ENCODE measurements around the gene RTN4RL1.
A peak's percentile ranks its signal among the peaks of the same experiment; 100 is the strongest.

RTN4RL1 gene

DNA sequence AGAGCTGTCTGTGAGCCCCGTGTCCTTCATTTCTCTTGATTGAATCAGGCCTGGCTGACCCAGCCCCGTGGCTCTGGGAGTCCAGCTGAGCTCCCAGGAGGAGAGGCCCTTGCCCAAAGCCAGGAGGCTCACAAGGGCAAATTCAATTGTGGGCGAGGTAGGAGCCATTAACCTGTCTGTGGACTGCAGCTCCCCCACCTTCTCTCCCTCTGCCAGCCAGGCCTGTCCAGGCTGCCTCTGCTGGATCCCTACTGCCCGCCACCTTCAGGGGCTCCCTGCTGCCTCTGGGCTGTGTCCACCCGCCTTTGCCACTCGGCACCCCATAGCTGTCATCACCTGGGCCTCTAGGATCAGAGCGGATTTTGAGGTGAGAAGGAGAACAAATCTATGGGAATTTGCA lies 61.9 kb downstream of the RTN4RL1 start:
- DNase-seq (ENCODE audit: low read depth) = no peak
- no peak overlapping the region for H3K4me3 ChIP-seq (replicated peaks; ENCODE audit: low read depth, low read length)
- TF ChIP-seq, protein P1, sequence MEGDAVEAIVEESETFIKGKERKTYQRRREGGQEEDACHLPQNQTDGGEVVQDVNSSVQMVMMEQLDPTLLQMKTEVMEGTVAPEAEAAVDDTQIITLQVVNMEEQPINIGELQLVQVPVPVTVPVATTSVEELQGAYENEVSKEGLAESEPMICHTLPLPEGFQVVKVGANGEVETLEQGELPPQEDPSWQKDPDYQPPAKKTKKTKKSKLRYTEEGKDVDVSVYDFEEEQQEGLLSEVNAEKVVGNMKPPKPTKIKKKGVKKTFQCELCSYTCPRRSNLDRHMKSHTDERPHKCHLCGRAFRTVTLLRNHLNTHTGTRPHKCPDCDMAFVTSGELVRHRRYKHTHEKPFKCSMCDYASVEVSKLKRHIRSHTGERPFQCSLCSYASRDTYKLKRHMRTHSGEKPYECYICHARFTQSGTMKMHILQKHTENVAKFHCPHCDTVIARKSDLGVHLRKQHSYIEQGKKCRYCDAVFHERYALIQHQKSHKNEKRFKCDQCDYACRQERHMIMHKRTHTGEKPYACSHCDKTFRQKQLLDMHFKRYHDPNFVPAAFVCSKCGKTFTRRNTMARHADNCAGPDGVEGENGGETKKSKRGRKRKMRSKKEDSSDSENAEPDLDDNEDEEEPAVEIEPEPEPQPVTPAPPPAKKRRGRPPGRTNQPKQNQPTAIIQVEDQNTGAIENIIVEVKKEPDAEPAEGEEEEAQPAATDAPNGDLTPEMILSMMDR (IDR thresholded peaks at IDR 0.05; ENCODE audit: low read length, missing control alignments) = no peak

DNA sequence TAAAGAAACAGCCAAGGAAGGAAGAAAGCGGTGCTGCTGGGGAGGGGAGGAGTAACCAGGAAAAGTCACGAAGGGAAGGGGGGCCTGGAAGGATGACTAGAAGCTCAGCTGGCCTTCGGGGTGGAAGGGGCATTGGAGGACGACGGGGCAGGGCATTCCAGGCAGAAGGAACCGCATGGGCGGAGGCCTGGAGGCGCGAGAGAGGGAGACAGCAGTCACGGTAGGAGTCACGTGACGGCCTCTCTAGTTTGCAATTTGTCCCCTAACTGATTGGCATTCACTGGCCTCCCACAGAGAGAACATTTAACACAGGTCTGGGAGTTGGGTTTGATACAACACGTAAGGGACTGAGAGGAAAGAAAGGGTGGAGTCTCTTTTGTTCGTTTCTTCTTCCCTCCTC lies 63.9 kb downstream of the RTN4RL1 start:
- H3K4me3 ChIP-seq (replicated peaks; ENCODE audit: low read depth, low read length) = no peak overlapping the region
- TF ChIP-seq, protein P1 (IDR thresholded peaks at IDR 0.05; ENCODE audit: low read length, missing control alignments) = no peak
- no peak for DNase-seq (ENCODE audit: low read depth)

DNA sequence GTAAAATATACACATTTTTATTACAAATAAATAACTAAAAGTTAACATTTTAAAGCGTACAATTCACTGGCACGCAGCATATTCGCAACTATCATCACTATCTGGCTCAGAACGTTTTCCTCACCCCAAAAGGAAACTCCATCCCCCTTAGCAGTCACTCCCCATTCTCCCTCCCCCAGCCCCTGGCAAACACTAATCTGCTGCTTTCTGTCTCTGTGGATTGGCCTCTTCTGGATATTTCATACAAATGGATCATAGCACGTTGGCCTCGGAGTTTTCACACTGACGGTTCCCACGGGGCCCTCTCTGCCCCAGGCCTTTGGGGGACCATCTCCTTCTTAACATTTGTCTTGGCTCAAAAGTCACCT lies 64.6 kb downstream of the RTN4RL1 start:
- no peak overlapping the region for H3K4me3 ChIP-seq (replicated peaks; ENCODE audit: low read depth, low read length)
- TF ChIP-seq, protein P1 (IDR thresholded peaks at IDR 0.05; ENCODE audit: low read length, missing control alignments) = no peak
- DNase-seq (ENCODE audit: low read depth) = no peak

DNA sequence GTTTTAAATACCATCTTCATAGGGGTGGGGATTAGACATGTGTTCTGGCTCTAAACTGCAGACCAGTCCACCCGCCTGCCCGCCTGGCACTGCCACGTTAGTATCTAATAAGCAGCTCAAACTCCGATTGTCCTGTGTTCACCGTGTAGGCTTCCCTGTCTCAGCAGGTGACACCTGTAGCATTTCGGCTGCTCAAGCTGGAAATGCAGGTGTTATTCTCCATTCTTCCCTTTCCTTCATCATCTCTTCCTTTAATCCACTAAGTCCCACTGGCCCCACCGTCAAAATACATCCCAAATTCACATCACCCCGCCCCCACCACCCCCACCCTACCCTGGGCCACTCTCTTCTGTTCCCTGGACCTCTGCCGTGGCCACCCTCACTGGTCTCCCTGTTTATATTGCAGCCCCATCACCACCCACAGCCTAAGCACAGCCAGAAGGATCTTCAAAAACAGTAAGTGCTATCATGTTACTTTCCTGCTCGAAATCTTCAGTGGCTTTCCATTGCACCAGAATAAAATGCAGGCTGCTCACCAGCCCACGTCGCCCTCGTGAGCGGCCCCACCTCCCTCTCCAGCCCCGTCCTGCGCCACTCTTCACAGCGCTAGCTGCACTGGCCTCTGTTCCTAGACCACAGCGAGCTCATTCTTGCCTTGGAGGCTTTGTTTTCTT lies 65.1 kb downstream of the RTN4RL1 start:
- H3K4me3 ChIP-seq (replicated peaks; ENCODE audit: low read depth, low read length) = no peak overlapping the region
- peak; percentile 20 for DNase-seq (ENCODE audit: low read depth)
- TF ChIP-seq, protein P1 (IDR thresholded peaks at IDR 0.05; ENCODE audit: low read length, missing control alignments) = no peak

DNA sequence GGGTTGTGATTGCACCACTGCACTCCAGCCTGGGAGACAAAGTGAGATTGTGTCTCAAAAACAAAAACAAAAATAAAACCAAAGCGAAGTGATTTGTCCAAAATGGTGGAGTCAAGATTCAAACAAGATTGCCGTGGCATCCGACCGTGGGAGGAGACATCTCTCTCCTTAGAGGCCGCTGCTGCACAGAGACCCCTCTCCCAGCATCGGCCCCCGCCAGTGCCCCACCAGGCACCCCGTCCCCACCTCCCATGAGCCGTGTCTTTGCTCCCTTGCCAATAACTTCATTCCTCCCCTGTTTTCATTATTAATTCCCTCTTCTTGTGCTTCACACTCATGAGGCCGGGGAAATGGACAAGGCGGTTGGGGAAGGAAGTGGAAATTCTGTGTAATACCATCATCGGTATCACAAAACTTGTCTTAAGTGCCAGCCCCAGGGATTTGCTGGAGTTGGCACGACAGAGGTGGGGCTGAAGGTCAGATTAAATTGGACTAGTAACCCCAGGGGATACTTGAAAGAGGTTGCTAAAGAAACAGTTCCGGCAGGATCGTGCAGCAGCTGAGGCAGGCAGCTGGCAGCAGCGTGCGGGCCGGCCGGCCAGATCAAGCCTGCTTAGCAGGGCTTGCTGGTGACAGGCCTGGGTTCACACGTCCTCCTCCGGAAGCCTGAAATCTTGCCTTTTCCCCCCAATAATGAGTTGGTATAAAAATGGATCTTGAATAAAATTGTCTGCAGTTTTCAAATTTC lies 66.8 kb downstream of the RTN4RL1 start:
- no peak for DNase-seq (ENCODE audit: low read depth)

DNA sequence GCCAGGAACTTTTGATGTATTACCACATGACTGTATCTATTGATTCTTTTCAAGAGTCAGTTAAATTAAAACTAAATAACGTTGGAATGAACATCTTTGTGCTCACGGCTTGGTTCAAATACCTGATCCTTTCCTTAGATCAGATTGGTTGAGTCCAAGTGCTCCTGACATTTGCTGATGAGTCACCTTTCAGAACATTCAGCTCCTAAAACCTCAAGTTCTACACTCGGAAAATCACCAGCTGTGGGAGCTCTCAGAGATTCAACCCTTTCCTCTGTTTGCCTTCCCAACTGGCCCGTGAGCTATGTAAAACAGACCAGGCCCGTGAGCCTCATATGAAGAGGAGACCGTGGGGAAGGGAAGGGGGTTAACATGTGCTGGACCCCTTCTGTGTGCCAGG lies 68.1 kb downstream of the RTN4RL1 start:
- TF ChIP-seq, protein P1 (IDR thresholded peaks at IDR 0.05; ENCODE audit: low read length, missing control alignments) = no peak
- H3K4me3 ChIP-seq (replicated peaks; ENCODE audit: low read depth, low read length) = no peak overlapping the region
- no peak for DNase-seq (ENCODE audit: low read depth)

More for the DNA sequence above, 66.8 kb downstream of the RTN4RL1 start:
- TF ChIP-seq, protein P1 (IDR thresholded peaks at IDR 0.05; ENCODE audit: low read length, missing control alignments) = no peak
- no peak overlapping the region for H3K4me3 ChIP-seq (replicated peaks; ENCODE audit: low read depth, low read length)

Data from fibroblast of pulmonary artery (primary cell).